ENCODE measurements around the gene GBA2. TPM values are rescaled to one million over a fixed set of nuclear protein-coding genes. Genes with fewer than 3 reads are reported as not detected.

Gene GBA2
- polyA plus RNA-seq, 3 donors = 18.1 to 130 (median 26.4) TPM

- no peaks in the 10 kb centered on the region for H3K9me3 Mint-ChIP-seq
- peaks cover 0 to 94% of the 10 kb centered on the region in 2 donors for H3K36me3 Mint-ChIP-seq
- Histone ChIP-seq H3K4me1 (ENCODE audit: control insufficient read depth in 1 of 2, insufficient read depth in 2 of 2, low read length in 2 of 2) (no peaks in the 10 kb centered on the region), H3K9ac (ENCODE audit: insufficient read depth, low read length, poor library complexity, severe bottlenecking) (no peak overlapping the region), H3K4me3 (replicated peaks in 1 of 3; ENCODE audit: low read depth in 2 of 3, low read length in 3 of 3) (no peak overlapping the region), H3K79me2 (ENCODE audit: insufficient read depth, low read length) (peaks cover 16% of the 10 kb centered on the region), H3K4me2 (replicated peaks; ENCODE audit: extremely low read depth, low read length, poor library complexity, severe bottlenecking) (no peak overlapping the region), H3K27me3 (ENCODE audit: control insufficient read depth in 2 of 2, insufficient read depth in 2 of 2, low read length in 2 of 2) (no peaks in the 10 kb centered on the region), H3K27ac (ENCODE audit: low read depth in 1 of 2, low read length in 2 of 2) (no peak overlapping the region), H3K9me3 (replicated peaks in 1 of 2; ENCODE audit: control insufficient read depth in 1 of 2, insufficient read depth in 1 of 2, low read length in 2 of 2) (no peaks in the 10 kb centered on the region), H4K20me1 (ENCODE audit: insufficient read depth, low read length) (peaks cover 100% of the 10 kb centered on the region), H3K36me3 (replicated peaks in 1 of 2; ENCODE audit: control insufficient read depth in 1 of 2, insufficient read depth in 2 of 2, low read length in 2 of 2) (peaks cover 97 to 100% of the 10 kb centered on the region in 2 donors), H2AFZ (ENCODE audit: insufficient read depth, low read depth, low read length, poor library complexity, severe bottlenecking) (no peak overlapping the region)
- H3K27ac Mint-ChIP-seq = peak overlapping the region in 3 of 7 donors; percentile 30 to 61 (median 38)
- peaks cover 0 to 2% (median 1%) of the 10 kb centered on the region in 3 donors for H3K27me3 Mint-ChIP-seq (ENCODE audit: low read depth in 3 of 3)
- no peak for DNase-seq
- no peaks in the 10 kb centered on the region for H3K4me1 Mint-ChIP-seq
- no peak for TF ChIP-seq CTCF (IDR thresholded peaks at IDR 0.05)
- H3K4me3 Mint-ChIP-seq = no peak overlapping the region
- WGBS (ENCODE audit: insufficient coverage) = 98% methylated on average over 14 of the region's 14 CpGs
- intact Hi-C loops (cut with micrococcal nuclease) = no loop called here
Observed at GRCh38 chr9:35717132-35717870, 31.7 kb downstream of the GBA2 start.

- Mint-ChIP-seq H3K9me3 (no peaks in the 10 kb centered on the region), H3K36me3 (peaks cover 0 to 94% of the 10 kb centered on the region in 2 donors), H3K27me3 (ENCODE audit: low read depth in 3 of 3) (peaks cover 0 to 2% (median 0%) of the 10 kb centered on the region in 3 donors), H3K4me3 (no peak overlapping the region), H3K27ac (peak overlapping the region in 4 of 7 donors; percentile 8 to 51 (median 28)), H3K4me1 (no peaks in the 10 kb centered on the region)
- no peak overlapping the region for H3K9ac ChIP-seq (ENCODE audit: insufficient read depth, low read length, poor library complexity, severe bottlenecking)
- peaks cover 97 to 100% of the 10 kb centered on the region in 2 donors for H3K36me3 ChIP-seq (replicated peaks in 1 of 2; ENCODE audit: control insufficient read depth in 1 of 2, insufficient read depth in 2 of 2, low read length in 2 of 2)
- no peak overlapping the region for H3K4me2 ChIP-seq (replicated peaks; ENCODE audit: extremely low read depth, low read length, poor library complexity, severe bottlenecking)
- no peaks in the 10 kb centered on the region for H3K27me3 ChIP-seq (ENCODE audit: control insufficient read depth in 2 of 2, insufficient read depth in 2 of 2, low read length in 2 of 2)
- no peaks in the 10 kb centered on the region for H3K9me3 ChIP-seq (replicated peaks in 1 of 2; ENCODE audit: control insufficient read depth in 1 of 2, insufficient read depth in 1 of 2, low read length in 2 of 2)
- peaks cover 10% of the 10 kb centered on the region for H3K79me2 ChIP-seq (ENCODE audit: insufficient read depth, low read length)
- peaks cover 100% of the 10 kb centered on the region for H4K20me1 ChIP-seq (ENCODE audit: insufficient read depth, low read length)
- H3K4me1 ChIP-seq (ENCODE audit: control insufficient read depth in 1 of 2, insufficient read depth in 2 of 2, low read length in 2 of 2) = no peaks in the 10 kb centered on the region
- H3K27ac ChIP-seq (ENCODE audit: low read depth in 1 of 2, low read length in 2 of 2) = peak overlapping the region in 1 of 2 donors; percentile 11
- H3K4me3 ChIP-seq (replicated peaks in 1 of 3; ENCODE audit: low read depth in 2 of 3, low read length in 3 of 3) = no peak overlapping the region
- intact Hi-C loops (cut with micrococcal nuclease) = no loop called here
- DNase-seq = no peak
- H2AFZ ChIP-seq (ENCODE audit: insufficient read depth, low read depth, low read length, poor library complexity, severe bottlenecking) = no peak overlapping the region
- WGBS (ENCODE audit: insufficient coverage) = 100% methylated on average over 3 of the region's 4 CpGs
- no peak for TF ChIP-seq CTCF (IDR thresholded peaks at IDR 0.05)
Observed at GRCh38 chr9:35716230-35716629, 32.8 kb downstream of the GBA2 start.

Measured in CD14-positive monocyte (primary cell).